VCaP (cell line): ENCODE measurements around the gene CNTN4.

Source experiments
- H3K27ac ChIP-seq: fragments of 450-650 bp; 2 replicates; pipeline ENCODE4 v1.5.1; 2017
- TF ChIP-seq, protein P1 (sequence below): fragments of 450-650 bp; conservative IDR thresholded peaks from 2 replicates; pipeline ENCODE4 v1.5.1; 2017; ENCODE audit warnings: mild to moderate bottlenecking, moderate library complexity

Gene CNTN4

DNA sequence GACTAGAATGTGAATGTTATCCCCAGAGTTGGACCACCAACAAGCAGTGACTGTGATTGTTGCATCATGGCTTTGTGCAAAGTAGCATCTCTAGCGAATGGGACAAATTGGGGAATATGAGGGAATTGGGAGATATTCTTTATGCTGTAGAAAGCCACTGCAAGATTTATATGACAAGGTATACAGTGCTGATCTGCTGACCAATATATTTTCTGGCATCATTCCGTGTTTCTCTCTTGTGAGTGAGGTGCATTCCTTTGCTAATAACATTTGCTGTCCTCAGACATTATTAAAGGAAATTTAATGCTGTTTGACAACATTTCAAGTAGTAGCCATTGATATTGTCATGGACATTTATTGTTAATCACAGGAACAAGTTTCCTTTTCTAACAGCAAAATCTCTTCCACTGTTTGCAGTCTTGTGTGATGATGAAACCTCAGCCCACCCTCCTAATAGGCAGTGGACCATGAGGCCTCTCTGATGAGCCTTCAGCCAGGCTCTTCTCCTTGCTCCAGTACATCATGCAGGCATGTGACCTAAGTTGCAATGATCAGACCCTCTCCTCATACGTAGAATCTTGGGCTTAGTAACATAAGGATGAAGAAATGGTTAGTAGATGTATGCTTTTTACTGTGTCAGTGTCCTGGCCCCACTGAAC lies 16.1 kb downstream of the CNTN4 start:
- TF ChIP-seq, protein P1, sequence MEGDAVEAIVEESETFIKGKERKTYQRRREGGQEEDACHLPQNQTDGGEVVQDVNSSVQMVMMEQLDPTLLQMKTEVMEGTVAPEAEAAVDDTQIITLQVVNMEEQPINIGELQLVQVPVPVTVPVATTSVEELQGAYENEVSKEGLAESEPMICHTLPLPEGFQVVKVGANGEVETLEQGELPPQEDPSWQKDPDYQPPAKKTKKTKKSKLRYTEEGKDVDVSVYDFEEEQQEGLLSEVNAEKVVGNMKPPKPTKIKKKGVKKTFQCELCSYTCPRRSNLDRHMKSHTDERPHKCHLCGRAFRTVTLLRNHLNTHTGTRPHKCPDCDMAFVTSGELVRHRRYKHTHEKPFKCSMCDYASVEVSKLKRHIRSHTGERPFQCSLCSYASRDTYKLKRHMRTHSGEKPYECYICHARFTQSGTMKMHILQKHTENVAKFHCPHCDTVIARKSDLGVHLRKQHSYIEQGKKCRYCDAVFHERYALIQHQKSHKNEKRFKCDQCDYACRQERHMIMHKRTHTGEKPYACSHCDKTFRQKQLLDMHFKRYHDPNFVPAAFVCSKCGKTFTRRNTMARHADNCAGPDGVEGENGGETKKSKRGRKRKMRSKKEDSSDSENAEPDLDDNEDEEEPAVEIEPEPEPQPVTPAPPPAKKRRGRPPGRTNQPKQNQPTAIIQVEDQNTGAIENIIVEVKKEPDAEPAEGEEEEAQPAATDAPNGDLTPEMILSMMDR: no peak
- no peak overlapping the region for H3K27ac ChIP-seq

DNA sequence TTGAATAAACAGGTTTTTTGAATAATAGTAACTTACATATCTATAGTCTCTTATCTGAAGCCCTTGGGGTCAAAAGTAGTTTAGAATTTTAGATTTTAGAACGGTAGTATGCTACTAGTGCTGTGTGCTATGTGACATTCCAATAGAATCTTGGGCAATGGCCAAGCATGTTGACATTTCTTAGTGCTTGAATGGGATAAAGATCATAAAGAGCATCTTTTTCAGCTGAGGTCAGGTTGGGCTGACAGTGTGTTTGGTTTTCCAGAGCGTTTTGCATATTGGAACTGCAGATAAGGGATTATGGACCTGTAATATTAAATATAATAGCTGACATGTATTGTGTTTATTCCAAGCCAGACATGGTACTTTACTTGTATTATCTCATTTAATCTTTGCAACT lies 32.1 kb downstream of the CNTN4 start:
- H3K27ac ChIP-seq: no peak overlapping the region
- TF ChIP-seq, protein P1: no peak

DNA sequence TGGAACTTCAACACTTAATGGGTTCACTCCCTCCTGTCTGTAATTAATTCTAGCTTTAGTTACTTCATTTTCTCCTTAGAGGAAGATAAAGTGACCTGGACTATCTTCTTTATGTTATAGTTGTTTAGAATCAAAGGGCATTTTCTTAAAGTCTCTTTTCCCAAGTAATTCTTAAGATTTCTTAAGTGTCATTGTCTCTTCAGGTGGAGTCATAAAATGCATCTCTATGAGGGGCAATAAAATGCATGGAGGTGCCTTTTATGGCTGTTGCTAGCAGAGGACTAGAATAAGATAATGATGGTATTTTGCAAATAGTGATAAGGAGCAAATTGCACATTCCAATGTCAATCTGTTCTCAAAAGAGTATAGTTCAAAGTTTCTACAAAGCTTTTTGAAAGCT lies 34.5 kb downstream of the CNTN4 start:
- TF ChIP-seq, protein P1: no peak
- H3K27ac ChIP-seq: no peak overlapping the region

DNA sequence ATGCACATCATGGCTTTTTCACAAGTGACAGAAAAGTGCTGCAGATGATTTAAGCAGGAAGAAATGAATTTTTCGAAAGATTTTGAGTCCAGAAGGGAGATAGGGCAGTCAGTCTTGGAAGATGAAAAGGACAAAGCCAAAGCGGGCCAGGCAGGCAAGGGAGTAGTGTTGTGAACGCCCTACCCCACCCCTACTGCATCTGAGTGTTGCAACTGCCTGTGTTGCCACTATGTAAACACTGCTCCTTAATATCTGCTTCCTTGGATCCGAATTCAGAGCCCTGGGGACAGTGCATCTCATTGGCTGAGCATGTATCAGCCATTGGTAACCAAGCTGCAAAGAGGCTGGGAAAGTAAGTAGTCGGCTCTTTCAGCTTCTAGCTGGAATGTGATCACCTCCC lies 39.0 kb downstream of the CNTN4 start:
- TF ChIP-seq, protein P1: no peak
- H3K27ac ChIP-seq: no peak overlapping the region

DNA sequence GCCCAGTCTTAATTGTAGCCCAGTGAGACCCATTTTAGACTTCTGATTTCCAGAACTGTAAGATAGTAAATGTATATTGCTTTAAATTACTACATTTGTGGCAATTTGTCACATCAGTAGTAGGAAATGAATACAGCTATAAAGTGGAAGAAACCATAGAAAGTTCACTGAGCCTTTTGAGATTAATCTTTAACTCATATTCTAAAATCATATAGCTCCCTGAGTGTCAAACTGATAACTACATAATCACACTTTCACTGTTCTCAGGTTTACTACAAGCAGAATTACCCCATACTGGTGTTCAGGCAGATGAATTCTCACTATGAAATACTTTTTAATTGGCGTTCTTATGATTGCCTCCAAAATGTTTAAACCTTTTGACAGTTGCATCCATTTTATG lies 42.8 kb downstream of the CNTN4 start:
- H3K27ac ChIP-seq: no peak overlapping the region
- TF ChIP-seq, protein P1: no peak

DNA sequence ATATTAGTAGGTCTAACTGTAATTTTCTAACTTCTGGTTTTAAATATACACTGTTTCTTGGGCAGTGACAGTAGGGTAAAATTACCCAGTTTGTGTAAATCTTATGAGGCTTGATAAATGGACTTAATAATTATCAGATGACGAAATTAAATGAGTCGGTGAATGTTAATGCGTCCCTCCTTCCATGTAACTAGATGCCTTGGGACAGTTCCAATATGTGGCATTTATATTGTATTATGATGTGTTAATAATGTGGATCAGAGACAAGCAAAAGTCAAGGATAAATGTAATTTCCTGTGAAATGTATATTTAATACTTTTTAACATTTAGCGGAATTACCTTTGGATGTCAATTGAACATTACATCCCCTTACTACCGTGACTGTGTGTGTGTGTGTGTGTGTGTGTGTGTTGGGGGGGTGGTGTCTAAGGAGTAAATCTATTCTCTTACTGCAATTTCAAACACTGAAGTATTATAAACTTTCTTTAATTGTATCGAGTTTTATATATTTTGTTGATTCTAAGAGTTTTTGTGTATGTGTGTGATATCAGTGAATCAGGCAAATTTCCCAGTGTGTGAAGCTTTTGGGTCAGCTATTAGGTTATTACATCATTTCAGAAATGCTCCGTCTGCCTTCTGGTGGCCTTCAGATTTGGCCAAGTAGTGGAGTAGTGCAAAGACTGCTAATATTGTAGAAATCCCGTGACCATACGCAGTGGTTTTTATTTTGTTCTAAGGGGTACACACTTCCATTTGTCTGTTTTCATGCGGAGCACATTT lies 50.1 kb downstream of the CNTN4 start:
- H3K27ac ChIP-seq: no peak overlapping the region
- TF ChIP-seq, protein P1: no peak

DNA sequence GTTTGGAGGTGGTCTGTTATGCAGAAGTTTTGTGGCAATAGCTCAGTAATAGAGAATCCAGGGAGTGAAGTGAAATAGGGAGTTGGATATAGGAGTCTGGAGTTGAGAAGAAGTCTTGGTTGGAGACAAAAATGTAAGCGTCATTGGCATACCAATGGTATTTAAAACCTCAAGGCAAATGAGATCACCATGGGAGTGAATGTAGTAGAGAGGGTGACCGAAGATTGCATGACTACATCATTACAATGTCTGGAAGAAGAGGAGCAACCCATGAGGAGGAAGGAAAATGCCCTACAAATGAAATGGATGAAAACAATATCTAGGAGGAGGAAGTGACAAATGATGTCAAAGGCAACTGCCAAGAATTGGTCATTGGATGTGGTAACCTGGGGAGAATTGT lies 54.4 kb downstream of the CNTN4 start:
- TF ChIP-seq, protein P1: no peak
- H3K27ac ChIP-seq: no peak overlapping the region
